Brain microvascular endothelial cell (primary cell): ENCODE measurements around the gene TMEM231.
A peak's percentile ranks its signal among the peaks of the same experiment; 100 is the strongest.

ENCODE experiments used
- DNase-seq: peaks from one replicate; pipeline ENCODE4 v3.0.0-alpha.2; 2020
- H3K27ac ChIP-seq: fragments of 250-450 bp; sonication (Bioruptor Pico); 2 replicates; pipeline ENCODE4 v1.5.1; 2020; ENCODE audit warnings: mild to moderate bottlenecking, moderate library complexity
- H3K27me3 ChIP-seq: fragments of 250-450 bp; sonication (Bioruptor Pico); replicated peaks from 2 replicates; pipeline ENCODE4 v1.5.1; 2020; ENCODE audit warnings: mild to moderate bottlenecking
- H3K36me3 ChIP-seq: fragments of 250-450 bp; sonication (Bioruptor Pico); replicated peaks from 2 replicates; pipeline ENCODE4 v1.5.1; 2020; ENCODE audit warnings: mild to moderate bottlenecking
- H3K4me3 ChIP-seq: 2 replicates; pipeline ENCODE4 v1.5.1; 2011; ENCODE audit warnings: low read depth, mild to moderate bottlenecking, control low read depth, low read length, moderate library complexity
- in situ Hi-C: cut with HindIII; loops from 2 replicates; pipeline ENCODE4 v1.10.0; 2017; ENCODE audit warnings: low sequenced_read_pairs, low pct_ligation_motif_present
- TF ChIP-seq, protein P1 (sequence below): IDR thresholded peaks from 2 replicates; pipeline ENCODE4 v1.5.1; 2011; ENCODE audit warnings: low read depth, mild to moderate bottlenecking, moderate library complexity, low read length, control low read depth, inconsistent platforms; ENCODE audit errors: missing control alignments

The TMEM231 gene

GRCh38 chr16:75590920-75591843, 35.1 kb upstream of the TMEM231 start:
- no peaks in the 10 kb centered on the region for H3K36me3 ChIP-seq
- no peak overlapping the region for H3K4me3 ChIP-seq
- DNase-seq: peak; percentile 68
- TF ChIP-seq, protein P1, sequence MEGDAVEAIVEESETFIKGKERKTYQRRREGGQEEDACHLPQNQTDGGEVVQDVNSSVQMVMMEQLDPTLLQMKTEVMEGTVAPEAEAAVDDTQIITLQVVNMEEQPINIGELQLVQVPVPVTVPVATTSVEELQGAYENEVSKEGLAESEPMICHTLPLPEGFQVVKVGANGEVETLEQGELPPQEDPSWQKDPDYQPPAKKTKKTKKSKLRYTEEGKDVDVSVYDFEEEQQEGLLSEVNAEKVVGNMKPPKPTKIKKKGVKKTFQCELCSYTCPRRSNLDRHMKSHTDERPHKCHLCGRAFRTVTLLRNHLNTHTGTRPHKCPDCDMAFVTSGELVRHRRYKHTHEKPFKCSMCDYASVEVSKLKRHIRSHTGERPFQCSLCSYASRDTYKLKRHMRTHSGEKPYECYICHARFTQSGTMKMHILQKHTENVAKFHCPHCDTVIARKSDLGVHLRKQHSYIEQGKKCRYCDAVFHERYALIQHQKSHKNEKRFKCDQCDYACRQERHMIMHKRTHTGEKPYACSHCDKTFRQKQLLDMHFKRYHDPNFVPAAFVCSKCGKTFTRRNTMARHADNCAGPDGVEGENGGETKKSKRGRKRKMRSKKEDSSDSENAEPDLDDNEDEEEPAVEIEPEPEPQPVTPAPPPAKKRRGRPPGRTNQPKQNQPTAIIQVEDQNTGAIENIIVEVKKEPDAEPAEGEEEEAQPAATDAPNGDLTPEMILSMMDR: no peak
- in situ Hi-C loops: no loop called here
- H3K27ac ChIP-seq: peak overlapping the region; percentile 31
- no peaks in the 10 kb centered on the region for H3K27me3 ChIP-seq

- Histone ChIP-seq H3K27ac (no peak overlapping the region), H3K4me3 (no peak overlapping the region), H3K27me3 (no peaks in the 10 kb centered on the region), H3K36me3 (no peaks in the 10 kb centered on the region)
- in situ Hi-C loops: no loop called here
- TF ChIP-seq, protein P1: no peak
- DNase-seq: no peak
Observed at GRCh38 chr16:75589306-75589705, 33.3 kb upstream of the TMEM231 start.

DNA sequence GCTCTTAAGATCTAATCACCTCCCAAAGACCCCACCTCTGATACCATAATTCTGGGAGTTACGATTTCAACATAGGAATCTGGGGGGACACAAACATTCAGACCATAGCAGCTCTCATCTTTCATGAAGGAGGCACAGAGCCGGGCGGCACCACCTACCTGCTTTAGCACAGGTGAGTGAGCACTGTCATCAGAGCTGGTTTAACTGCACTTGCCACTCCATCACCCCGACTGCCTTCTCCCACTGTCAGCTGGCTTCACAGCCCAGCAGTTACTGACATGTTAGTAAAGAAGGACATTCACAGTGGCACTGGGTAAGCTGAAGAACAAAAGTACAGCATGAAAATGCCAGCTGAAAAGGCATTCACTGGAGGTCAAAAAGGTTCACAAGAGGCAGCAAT, 32.7 kb upstream of the TMEM231 start:
- H3K27me3 ChIP-seq: no peaks in the 10 kb centered on the region
- TF ChIP-seq, protein P1: no peak
- H3K4me3 ChIP-seq: no peak overlapping the region
- no peak for DNase-seq
- in situ Hi-C loops: no loop called here
- H3K27ac ChIP-seq: no peak overlapping the region
- H3K36me3 ChIP-seq: no peaks in the 10 kb centered on the region

DNA sequence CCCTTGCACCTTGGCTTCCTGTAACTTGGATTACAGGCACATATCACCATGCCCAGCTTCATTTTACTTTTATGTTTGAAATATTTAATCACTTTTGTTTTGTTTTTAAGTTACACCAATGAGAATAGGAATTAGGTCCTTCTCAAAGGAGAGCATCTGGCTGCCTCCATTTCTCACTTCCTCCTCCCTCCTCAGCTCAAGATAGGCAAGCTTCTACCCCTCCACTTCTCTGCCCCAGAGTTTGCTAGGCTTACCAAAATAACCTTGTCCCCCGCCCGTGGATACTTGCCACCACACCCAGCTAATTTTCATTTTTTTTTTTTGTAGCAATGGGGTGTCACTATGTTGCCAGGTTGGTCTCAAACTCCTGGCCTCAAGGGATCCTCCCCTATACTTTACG, 28.1 kb upstream of the TMEM231 start:
- H3K27ac ChIP-seq: no peak overlapping the region
- in situ Hi-C loops: no loop called here
- no peaks in the 10 kb centered on the region for H3K27me3 ChIP-seq
- no peak for DNase-seq
- no peak overlapping the region for H3K4me3 ChIP-seq
- TF ChIP-seq, protein P1: no peak
- peaks cover 10% of the 10 kb centered on the region for H3K36me3 ChIP-seq

DNA sequence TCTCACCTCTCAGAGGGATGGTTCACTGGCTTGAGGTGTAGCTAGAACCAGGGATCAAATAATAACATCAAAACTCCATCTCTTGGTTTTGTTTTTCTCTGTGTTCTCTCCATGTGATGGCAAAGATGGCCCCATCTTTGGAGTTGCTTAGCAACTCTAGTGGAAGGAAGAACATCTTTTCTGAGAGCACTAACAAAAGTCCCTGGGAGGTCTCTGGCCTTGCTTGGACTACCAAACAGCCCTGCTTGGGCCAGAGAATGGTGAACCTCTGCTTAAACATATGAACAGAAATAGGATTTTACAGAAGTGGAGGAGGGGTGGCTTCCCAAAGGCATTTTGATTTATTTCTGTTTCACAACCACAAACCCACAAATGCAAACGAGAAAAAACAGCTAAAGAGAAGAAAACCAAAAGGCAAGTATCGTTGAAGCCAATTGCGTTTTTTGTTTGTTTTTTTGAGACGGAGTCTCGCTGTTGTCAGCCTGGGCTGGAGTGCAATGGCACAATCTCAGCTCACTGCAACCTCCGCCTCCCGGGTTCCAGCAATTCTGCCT, 23.3 kb upstream of the TMEM231 start:
- TF ChIP-seq, protein P1: no peak
- in situ Hi-C loops: no loop called here
- Histone ChIP-seq H3K27me3 (no peaks in the 10 kb centered on the region), H3K27ac (no peak overlapping the region), H3K36me3 (peaks cover 36% of the 10 kb centered on the region), H3K4me3 (no peak overlapping the region)
- no peak for DNase-seq

GRCh38 chr16:75578725-75579124, 22.7 kb upstream of the TMEM231 start:
- TF ChIP-seq, protein P1: no peak
- Histone ChIP-seq H3K27me3 (no peaks in the 10 kb centered on the region), H3K4me3 (no peak overlapping the region), H3K36me3 (peaks cover 36% of the 10 kb centered on the region), H3K27ac (no peak overlapping the region)
- in situ Hi-C loops: no loop called here
- DNase-seq: no peak
